Prostate gland (tissue), 2 donors: ENCODE data around the gene GABPB1.

Experiments used
- POLR2A ChIP-seq: fragments of 450-650 bp; IDR thresholded peaks from one replicate; pipeline ENCODE4 v1.6.1; 2016; ENCODE audit warnings: antibody characterized with exemption, mild to moderate bottlenecking
- POLR2AphosphoS5 ChIP-seq: sonication (generic); formaldehyde crosslinking; IDR thresholded peaks from one replicate; pipeline ENCODE4 v1.6.1; 2017; ENCODE audit warnings: antibody characterized with exemption
- TF ChIP-seq, protein P1 (sequence below), 4 experiments: fragments of 200-600 bp in 2 of 4; fragments of 450-650 bp in 2 of 4; sonication (generic) in 2 of 4; IDR thresholded peaks; 1 replicate in 3 of 4; 2 replicates in 1 of 4; pipeline ENCODE4 v1.5.1; 2016 to 2019; ENCODE audit warnings: antibody characterized with exemption in 4 of 4, mild to moderate bottlenecking in 2 of 4, moderate library complexity in 2 of 4

GRCh38 chr15:50390554-50391264 is 35.7 kb upstream of the GABPB1 start:
- TF ChIP-seq POLR2A (no peak), POLR2AphosphoS5 (no peak)
- TF ChIP-seq, protein P1, sequence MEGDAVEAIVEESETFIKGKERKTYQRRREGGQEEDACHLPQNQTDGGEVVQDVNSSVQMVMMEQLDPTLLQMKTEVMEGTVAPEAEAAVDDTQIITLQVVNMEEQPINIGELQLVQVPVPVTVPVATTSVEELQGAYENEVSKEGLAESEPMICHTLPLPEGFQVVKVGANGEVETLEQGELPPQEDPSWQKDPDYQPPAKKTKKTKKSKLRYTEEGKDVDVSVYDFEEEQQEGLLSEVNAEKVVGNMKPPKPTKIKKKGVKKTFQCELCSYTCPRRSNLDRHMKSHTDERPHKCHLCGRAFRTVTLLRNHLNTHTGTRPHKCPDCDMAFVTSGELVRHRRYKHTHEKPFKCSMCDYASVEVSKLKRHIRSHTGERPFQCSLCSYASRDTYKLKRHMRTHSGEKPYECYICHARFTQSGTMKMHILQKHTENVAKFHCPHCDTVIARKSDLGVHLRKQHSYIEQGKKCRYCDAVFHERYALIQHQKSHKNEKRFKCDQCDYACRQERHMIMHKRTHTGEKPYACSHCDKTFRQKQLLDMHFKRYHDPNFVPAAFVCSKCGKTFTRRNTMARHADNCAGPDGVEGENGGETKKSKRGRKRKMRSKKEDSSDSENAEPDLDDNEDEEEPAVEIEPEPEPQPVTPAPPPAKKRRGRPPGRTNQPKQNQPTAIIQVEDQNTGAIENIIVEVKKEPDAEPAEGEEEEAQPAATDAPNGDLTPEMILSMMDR (IDR thresholded peaks at IDR 0.05) = no peak
